ENCODE measurements around the gene TNFSF11.

GRCh38 chr13:42553098-42554046, 20.6 kb upstream of the TNFSF11 start:
- TF ChIP-seq CTCF (IDR thresholded peaks at IDR 0.05; ENCODE audit: borderline replicate concordance, extremely low read depth, low read length, poor library complexity, severe bottlenecking) = no peak
- TF ChIP-seq EZH2 (IDR thresholded peaks at IDR 0.05; ENCODE audit: borderline replicate concordance, low read depth, low read length, severe bottlenecking) = no peak
